Stimulated activated CD4-positive, alpha-beta T cell treated with anti-CD3 and anti-CD28 coated beads, Interleukin-15, amount 100 ng/mL, for 24 hours (primary cell): ENCODE measurements around the gene RETREG2.
A peak's percentile ranks its signal among the peaks of the same experiment; 100 is the strongest.

Experiments used
- DNase-seq: peaks from one replicate; pipeline ENCODE4 v3.0.0-alpha.2; 2020

Gene RETREG2, protein sequence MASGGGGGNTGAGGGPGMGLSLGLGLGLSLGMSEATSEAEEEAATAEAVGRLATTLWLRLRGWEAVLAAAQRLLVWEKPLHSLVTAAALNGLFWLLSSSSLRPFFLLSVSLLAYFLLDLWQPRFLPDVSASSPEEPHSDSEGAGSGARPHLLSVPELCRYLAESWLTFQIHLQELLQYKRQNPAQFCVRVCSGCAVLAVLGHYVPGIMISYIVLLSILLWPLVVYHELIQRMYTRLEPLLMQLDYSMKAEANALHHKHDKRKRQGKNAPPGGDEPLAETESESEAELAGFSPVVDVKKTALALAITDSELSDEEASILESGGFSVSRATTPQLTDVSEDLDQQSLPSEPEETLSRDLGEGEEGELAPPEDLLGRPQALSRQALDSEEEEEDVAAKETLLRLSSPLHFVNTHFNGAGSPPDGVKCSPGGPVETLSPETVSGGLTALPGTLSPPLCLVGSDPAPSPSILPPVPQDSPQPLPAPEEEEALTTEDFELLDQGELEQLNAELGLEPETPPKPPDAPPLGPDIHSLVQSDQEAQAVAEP

GRCh38 chr2:219177552-219178376 lies at the start of gene RETREG2:
Gene RETREG2, plus strand, starts transcription at chr2:219178275. Its CDS starts 78 bp downstream, at chr2:219178353.
- peak; percentile 83 for DNase-seq

GRCh38 chr2:219128396-219128795 lies 49.7 kb upstream of the RETREG2 start:
- no peak for DNase-seq

GRCh38 chr2:219129589-219129988 lies 48.5 kb upstream of the RETREG2 start:
- no peak for DNase-seq

GRCh38 chr2:219131327-219131726 lies 46.7 kb upstream of the RETREG2 start:
- DNase-seq = no peak

GRCh38 chr2:219131744-219132143 lies 46.3 kb upstream of the RETREG2 start:
- no peak for DNase-seq

DNA sequence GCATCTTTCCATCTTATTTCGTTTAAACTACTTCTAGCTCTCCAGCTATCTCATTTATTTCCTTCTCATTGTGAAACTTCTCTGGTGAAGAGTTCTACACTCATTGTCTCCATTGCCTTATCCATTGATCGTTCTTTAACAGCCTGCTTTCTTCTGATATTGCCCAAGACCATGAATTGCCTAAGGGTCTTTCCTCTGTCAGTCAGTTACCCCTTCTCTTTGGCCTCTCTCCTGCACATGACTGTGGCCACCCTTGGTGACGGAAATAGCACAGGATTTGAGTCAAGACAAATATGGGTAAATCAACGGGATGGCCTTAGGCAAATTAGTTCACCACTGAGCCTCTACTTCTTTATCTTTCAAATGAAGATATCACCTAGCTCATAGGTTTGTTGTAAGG lies 44.1 kb upstream of the RETREG2 start:
- no peak for DNase-seq

- DNase-seq = no peak
Observed at GRCh38 chr2:219140722-219141121, 37.4 kb upstream of the RETREG2 start.

- no peak for DNase-seq
Observed at GRCh38 chr2:219142329-219142728, 35.7 kb upstream of the RETREG2 start.

DNA sequence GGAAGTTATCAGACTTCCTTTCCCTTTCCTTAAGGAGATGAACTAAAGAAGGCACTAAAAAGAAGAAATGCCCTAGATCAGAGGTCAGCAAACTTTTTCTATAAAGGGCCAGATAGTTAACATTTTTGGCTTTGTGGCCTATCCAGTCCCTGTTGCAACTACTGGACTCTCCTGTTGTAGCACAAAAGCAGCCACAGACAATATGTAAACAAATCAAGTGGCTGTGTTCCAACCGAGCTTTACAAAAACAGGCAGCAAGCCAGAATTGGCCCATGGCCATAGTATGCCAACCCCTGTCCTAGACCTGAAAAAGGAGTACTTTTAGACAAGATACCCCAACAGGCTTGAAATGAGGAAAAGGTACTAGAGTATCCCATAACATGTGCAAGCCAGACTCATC lies 28.4 kb upstream of the RETREG2 start:
- DNase-seq = no peak

GRCh38 chr2:219155054-219155644 lies 22.9 kb upstream of the RETREG2 start:
- peak; percentile 38 for DNase-seq

DNA sequence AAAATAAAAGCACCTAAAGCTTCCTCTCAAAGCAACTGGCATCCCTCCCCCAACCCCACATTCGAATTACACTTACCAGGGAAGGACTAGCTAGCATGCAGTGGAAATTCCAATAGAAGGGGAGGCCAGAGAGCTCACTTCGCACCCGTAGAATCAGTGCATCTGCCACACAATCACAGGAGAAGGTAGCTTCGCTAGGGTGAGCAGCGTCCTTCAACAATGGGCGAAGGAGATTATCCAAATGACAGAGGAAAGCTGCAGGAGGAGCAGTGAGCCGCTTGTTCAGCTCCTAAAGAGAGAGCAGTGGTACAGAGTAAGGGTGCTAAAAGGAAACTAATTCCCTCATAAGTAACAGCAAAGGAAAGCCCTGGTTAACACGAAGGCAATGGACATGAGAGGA lies 20.7 kb upstream of the RETREG2 start:
- DNase-seq = no peak

DNA sequence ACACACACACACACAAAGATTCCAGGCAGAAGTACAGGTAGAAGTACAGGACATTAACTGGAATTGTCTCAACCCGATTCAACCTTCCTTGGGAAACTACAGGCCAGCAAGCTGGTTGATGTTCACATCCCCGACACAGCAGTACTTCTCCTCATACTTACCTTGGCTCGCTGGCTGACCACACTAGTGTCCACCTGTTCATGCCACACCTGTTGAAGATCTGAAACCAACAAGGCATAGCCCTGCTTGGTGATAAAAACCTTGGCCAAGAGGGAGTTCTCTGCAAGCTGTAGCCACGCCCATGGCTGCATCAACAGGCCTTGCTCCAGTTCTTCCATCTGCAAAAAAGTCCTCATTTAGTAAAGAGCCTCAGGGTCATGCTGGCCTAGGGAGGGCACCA lies 20.1 kb upstream of the RETREG2 start:
- no peak for DNase-seq

DNA sequence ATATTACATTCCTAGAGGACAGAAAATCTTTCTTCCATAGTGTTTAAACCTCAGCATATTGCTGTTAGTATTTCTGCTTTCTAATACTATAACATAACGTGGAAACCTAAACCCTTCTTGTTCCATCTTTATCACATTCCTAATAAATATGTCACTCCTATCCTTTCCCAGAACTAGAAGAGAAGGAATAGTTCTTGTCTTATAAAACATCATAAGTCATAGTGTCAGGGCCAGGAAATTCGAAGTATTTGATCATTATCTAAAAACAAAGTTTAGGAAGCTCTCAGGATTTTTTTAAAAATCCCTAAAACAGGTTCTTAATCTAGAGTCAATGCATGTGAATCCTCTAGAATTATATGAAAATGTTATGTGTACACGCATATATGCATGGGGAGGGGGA lies 19.5 kb upstream of the RETREG2 start:
- no peak for DNase-seq

- DNase-seq = no peak
Observed at GRCh38 chr2:219159771-219160185, 18.3 kb upstream of the RETREG2 start.

DNA sequence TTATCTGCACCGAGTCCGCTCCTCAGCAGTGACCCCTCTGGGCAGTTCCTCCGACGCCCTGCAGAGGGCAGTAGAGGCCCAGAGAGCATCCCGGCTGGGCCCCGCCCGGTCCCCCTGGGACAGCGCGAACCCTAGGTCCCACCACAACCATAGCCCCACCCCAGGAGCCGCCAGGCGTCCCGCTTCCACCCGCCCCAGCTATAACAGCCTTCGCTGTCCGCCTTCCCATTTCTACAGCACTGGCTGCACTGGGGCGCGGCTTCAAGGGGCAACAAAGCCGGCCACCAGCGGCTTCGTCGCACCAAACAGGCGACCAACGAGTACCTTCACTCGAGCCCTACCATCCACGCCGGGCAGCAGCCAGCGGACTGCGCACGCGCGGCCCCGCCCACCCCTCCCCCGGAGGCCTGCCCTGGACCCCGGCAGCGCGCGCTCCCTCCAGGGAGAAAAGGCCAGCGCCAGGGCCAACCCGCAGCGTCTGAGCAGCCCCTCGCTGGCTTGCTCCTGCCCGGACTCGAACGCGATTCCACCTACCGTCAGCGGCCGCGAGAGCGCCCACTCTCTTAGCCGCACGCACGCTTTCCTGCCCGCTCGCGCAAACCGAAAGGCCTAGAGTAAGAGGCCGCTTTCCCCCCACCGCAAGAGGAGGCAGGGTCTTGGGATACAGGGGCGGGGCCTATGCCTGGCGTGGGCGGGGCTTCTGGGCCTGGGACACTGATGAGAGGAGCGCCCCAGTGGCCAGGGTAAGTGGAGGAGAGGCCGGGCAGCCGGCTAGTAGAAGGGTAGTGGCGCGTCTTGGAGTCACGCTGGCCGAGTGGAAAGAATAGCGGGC lies 17.7 kb upstream of the RETREG2 start, which contains the start of gene NHEJ1:
Gene NHEJ1 (minus strand): TSS at position 630 of the 832 bp plus-strand sequence. CDS start 2,453 bp downstream, outside the sequence.
- DNase-seq = peak; percentile 97

- no peak for DNase-seq
Observed at GRCh38 chr2:219161097-219161496, 17.0 kb upstream of the RETREG2 start.

DNA sequence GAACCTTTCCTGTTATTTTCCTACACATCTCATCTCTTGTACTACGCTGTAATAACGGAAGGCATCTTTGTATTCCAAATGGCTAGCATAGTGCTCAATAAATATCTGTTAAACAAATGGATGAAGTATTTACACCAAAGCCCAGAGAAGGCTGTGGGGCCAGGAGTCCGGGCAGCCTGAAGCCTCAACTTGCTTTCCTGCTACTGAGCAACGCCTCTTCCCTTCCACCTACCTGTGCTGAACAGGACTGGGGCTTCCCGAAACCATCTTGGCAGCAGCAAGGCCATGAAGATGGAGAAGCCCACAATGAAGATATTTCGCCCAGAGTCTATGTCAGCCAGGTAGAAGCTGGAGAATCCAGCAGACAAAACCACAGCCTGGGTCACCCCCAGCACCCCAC lies 14.9 kb upstream of the RETREG2 start:
- no peak for DNase-seq

GRCh38 chr2:219165058-219165911 lies 12.8 kb upstream of the RETREG2 start:
- DNase-seq = no peak

GRCh38 chr2:219167997-219168396 lies 10.1 kb upstream of the RETREG2 start:
- no peak for DNase-seq

GRCh38 chr2:219168526-219168925 lies 9.5 kb upstream of the RETREG2 start:
- no peak for DNase-seq

GRCh38 chr2:219168932-219169331 lies 9.1 kb upstream of the RETREG2 start:
- no peak for DNase-seq
